ENCODE data around the gene TMEM178B.

The TMEM178B gene

GRCh38 chr7:141444961-141445360 lies 371.1 kb downstream of the TMEM178B start:
- no peak for DNase-seq (ENCODE audit: low read depth)
- no peak for TF ChIP-seq CTCF (IDR thresholded peaks at IDR 0.05; ENCODE audit: insufficient read depth, low read depth, low read length, missing control alignments)
- no peak overlapping the region for H3K4me3 ChIP-seq (ENCODE audit: low read depth, low read length)

GRCh38 chr7:141451232-141451631 lies 377.4 kb downstream of the TMEM178B start:
- TF ChIP-seq CTCF (IDR thresholded peaks at IDR 0.05; ENCODE audit: insufficient read depth, low read depth, low read length, missing control alignments), result no peak
- DNase-seq (ENCODE audit: low read depth), result no peak
- H3K4me3 ChIP-seq (ENCODE audit: low read depth, low read length), result no peak overlapping the region

GRCh38 chr7:141452911-141453310 lies 379.0 kb downstream of the TMEM178B start:
- no peak overlapping the region for H3K4me3 ChIP-seq (ENCODE audit: low read depth, low read length)
- no peak for TF ChIP-seq CTCF (IDR thresholded peaks at IDR 0.05; ENCODE audit: insufficient read depth, low read depth, low read length, missing control alignments)
- peak; percentile 23 for DNase-seq (ENCODE audit: low read depth)

- no peak overlapping the region for H3K4me3 ChIP-seq (ENCODE audit: low read depth, low read length)
- no peak for TF ChIP-seq CTCF (IDR thresholded peaks at IDR 0.05; ENCODE audit: insufficient read depth, low read depth, low read length, missing control alignments)
- DNase-seq (ENCODE audit: low read depth), result no peak
Observed at GRCh38 chr7:141454338-141454737, 380.5 kb downstream of the TMEM178B start.

- TF ChIP-seq CTCF (IDR thresholded peaks at IDR 0.05; ENCODE audit: insufficient read depth, low read depth, low read length, missing control alignments), result no peak
- DNase-seq (ENCODE audit: low read depth), result no peak
- H3K4me3 ChIP-seq (ENCODE audit: low read depth, low read length), result no peak overlapping the region
Observed at GRCh38 chr7:141455723-141456122, 381.9 kb downstream of the TMEM178B start.

GRCh38 chr7:141456298-141456697 lies 382.4 kb downstream of the TMEM178B start:
- H3K4me3 ChIP-seq (ENCODE audit: low read depth, low read length), result no peak overlapping the region
- no peak for DNase-seq (ENCODE audit: low read depth)
- TF ChIP-seq CTCF (IDR thresholded peaks at IDR 0.05; ENCODE audit: insufficient read depth, low read depth, low read length, missing control alignments), result no peak

GRCh38 chr7:141456711-141457110 lies 382.8 kb downstream of the TMEM178B start:
- TF ChIP-seq CTCF (IDR thresholded peaks at IDR 0.05; ENCODE audit: insufficient read depth, low read depth, low read length, missing control alignments), result no peak
- DNase-seq (ENCODE audit: low read depth), result no peak
- H3K4me3 ChIP-seq (ENCODE audit: low read depth, low read length), result no peak overlapping the region

Data from GM12865 (cell line).